Osteoblast (primary cell): Measurements from ENCODE around the gene RAB20. TPM values are rescaled to one million over a fixed set of nuclear protein-coding genes. Genes with fewer than 3 reads are reported as not detected.
"Not testable (repeated sequence)": the region's sequence is repeated elsewhere in the genome, so short reads cannot be mapped to it uniquely, and the experiment has no call there.

Source experiments
- DNase-seq: peaks from one replicate; pipeline ENCODE4 v3.0.0; 2011; ENCODE audit warnings: low spot score, mixed read lengths; ENCODE audit not compliant: insufficient read length; ENCODE audit errors: missing footprints
- H2AFZ ChIP-seq: 2 replicates; pipeline ENCODE4 v1.6.0; 2011; ENCODE audit warnings: mild to moderate bottlenecking, low read length
- H3K27ac ChIP-seq: 2 replicates; pipeline ENCODE4 v1.5.1; 2011; ENCODE audit warnings: mild to moderate bottlenecking, low read depth, low read length, moderate library complexity
- H3K27me3 ChIP-seq: 2 replicates; pipeline ENCODE4 v1.6.0; 2012; ENCODE audit warnings: mild to moderate bottlenecking, control low read depth, inconsistent platforms, low read length, moderate library complexity; ENCODE audit not compliant: insufficient read depth
- H3K36me3 ChIP-seq: 2 replicates; pipeline ENCODE4 v1.5.1; 2011; ENCODE audit warnings: mild to moderate bottlenecking, low read length, control low read depth, moderate library complexity; ENCODE audit not compliant: insufficient read depth
- H3K4me1 ChIP-seq: 2 replicates; pipeline ENCODE4 v1.5.1; 2011; ENCODE audit warnings: mild to moderate bottlenecking, low read length, control low read depth, moderate library complexity; ENCODE audit not compliant: insufficient read depth
- H3K4me2 ChIP-seq: 2 replicates; pipeline ENCODE4 v1.6.0; 2011; ENCODE audit warnings: mild to moderate bottlenecking, low read length; ENCODE audit not compliant: insufficient read depth
- H3K4me3 ChIP-seq: fragments of 200-600 bp; sonication (generic); 3 replicates; pipeline ENCODE4 v1.5.1; 2012; ENCODE audit warnings: mild to moderate bottlenecking, low read length, inconsistent platforms; ENCODE audit not compliant: insufficient read depth
- H3K79me2 ChIP-seq: 2 replicates; pipeline ENCODE4 v1.6.0; 2012; ENCODE audit warnings: mild to moderate bottlenecking, low read length, control low read depth, inconsistent platforms; ENCODE audit not compliant: insufficient read depth
- H3K9me3 ChIP-seq: 2 replicates; pipeline ENCODE4 v1.5.1; 2011; ENCODE audit warnings: low read depth, low read length, control low read depth
- H4K20me1 ChIP-seq: 2 replicates; pipeline ENCODE4 v1.6.0; 2012; ENCODE audit warnings: mild to moderate bottlenecking, low read length, control low read depth; ENCODE audit not compliant: insufficient read depth
- total RNA-seq: library from RNA; depleted of rRNA; stranded (reverse); fragments of >200 nt; gene quantifications from 2 replicates; pipeline ENCODE4 v1.2.3, GENCODE V29; 2012
- TF ChIP-seq, protein P1 (sequence below): IDR thresholded peaks from 2 replicates; pipeline ENCODE4 v1.5.1; 2011; ENCODE audit warnings: mild to moderate bottlenecking, low read depth, low read length, moderate library complexity; ENCODE audit errors: extremely low read depth

Gene RAB20
- total RNA-seq, 1 donor = 3.6 TPM

DNA sequence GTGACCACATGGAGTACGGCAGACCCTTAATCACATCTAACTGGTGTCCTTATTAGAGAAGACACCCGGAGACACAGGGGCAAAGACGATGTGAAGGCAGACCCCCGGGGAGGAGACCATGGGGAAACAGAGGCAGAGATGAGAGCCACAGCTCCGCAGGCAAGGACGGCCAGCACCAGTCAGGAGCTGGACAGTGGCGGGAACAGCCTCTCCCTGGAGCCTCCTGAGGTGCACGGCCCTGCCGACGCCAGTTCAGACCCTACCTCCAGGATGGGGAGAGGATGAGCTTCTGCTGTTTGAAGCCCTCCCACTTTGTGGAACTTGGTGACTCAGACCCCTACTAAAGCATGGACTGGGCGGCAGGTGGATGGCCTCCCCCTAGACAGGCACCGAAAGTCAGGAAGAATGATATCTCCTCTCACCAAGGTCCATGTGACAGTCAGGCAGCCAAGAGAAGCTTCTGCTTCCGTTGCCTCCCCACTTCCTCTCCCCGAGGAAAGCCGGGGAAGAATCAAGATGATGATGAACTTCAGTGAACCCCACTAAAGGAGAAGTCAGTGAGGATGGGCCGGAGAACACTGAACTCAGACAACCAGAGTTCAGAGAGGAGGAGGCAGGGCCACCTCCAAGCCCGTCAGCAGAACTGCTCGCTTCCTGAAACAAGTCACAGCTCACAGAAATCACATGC is 25.4 kb downstream of the RAB20 start:
- Histone ChIP-seq H2AFZ (no peak overlapping the region), H3K4me1 (peaks cover 3% of the 10 kb centered on the region), H3K27ac (no peak overlapping the region), H3K9me3 (no peaks in the 10 kb centered on the region), H3K79me2 (no peaks in the 10 kb centered on the region), H3K4me3 (no peak overlapping the region), H3K27me3 (no peaks in the 10 kb centered on the region), H3K4me2 (no peak overlapping the region), H4K20me1 (no peaks in the 10 kb centered on the region), H3K36me3 (no peaks in the 10 kb centered on the region)
- DNase-seq = peak; percentile 35
- TF ChIP-seq, protein P1, sequence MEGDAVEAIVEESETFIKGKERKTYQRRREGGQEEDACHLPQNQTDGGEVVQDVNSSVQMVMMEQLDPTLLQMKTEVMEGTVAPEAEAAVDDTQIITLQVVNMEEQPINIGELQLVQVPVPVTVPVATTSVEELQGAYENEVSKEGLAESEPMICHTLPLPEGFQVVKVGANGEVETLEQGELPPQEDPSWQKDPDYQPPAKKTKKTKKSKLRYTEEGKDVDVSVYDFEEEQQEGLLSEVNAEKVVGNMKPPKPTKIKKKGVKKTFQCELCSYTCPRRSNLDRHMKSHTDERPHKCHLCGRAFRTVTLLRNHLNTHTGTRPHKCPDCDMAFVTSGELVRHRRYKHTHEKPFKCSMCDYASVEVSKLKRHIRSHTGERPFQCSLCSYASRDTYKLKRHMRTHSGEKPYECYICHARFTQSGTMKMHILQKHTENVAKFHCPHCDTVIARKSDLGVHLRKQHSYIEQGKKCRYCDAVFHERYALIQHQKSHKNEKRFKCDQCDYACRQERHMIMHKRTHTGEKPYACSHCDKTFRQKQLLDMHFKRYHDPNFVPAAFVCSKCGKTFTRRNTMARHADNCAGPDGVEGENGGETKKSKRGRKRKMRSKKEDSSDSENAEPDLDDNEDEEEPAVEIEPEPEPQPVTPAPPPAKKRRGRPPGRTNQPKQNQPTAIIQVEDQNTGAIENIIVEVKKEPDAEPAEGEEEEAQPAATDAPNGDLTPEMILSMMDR = no peak

DNA sequence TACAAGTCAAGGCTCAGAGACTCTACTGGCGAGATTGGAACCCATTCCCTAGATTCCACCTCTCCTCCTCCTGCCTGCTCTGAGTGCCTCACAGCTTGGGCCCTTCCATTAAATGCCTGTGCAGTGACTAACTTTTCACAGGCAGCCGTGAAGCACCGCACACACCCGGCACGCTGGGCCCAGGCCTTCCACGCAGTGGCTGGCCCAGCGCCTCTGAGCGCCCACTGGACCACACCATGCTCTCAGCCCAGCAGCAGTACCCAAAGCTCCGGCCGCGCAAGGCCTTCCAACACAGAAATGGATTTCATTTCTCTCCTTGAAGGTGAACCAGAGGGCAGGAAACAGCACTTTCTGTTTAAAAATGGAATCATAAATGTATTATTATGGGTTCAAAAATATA is 26.0 kb downstream of the RAB20 start:
- TF ChIP-seq, protein P1 = no peak
- Histone ChIP-seq H3K4me2 (no peak overlapping the region), H3K27me3 (no peaks in the 10 kb centered on the region), H2AFZ (no peak overlapping the region), H3K79me2 (no peaks in the 10 kb centered on the region), H3K4me1 (peaks cover 3% of the 10 kb centered on the region), H3K36me3 (no peaks in the 10 kb centered on the region), H3K9me3 (no peaks in the 10 kb centered on the region), H3K27ac (no peak overlapping the region), H3K4me3 (no peak overlapping the region), H4K20me1 (no peaks in the 10 kb centered on the region)
- no peak for DNase-seq

DNA sequence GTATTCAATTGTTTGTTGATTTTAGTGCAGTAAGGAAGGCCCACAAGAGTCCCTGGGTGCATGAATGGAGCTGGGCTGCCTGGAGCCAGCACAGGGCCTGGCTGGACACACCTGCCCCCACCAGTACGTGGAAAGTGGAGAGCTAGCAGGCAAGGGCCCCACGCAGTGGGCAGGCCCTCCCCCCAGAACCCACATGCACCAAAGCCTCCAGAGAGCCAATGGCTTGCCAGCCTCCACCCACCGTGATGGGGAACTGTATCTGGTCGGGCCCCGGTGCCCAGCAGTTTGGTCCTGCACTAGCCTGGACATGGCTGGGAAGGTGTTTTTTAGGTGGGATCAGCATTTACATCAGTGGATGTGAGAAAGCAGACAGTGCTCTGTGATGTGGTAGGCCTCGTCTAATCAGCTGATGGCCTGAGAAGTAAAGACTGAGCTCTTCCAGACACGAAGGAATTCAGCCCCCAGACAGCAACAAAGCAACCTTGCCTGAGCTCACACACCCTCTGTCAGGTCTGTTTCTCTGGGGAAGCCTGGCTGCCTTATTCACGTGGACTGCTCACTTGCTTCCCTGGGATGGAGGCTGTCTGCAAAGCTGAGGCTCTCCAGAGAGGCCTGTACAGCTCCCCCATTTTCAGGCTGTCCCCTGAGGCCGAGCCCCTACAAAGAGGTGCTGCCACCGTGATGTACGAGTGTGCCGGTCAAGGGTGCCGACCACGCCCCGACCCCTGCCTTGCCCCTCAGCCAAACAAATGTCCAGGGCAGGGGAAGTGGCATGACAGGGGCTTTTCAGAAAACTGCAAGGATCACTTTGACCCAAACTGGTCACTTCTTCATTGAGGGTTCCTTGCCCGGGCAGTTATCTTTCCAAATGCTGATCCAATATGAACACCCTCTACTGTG is 27.5 kb downstream of the RAB20 start:
- H3K79me2 ChIP-seq = no peaks in the 10 kb centered on the region
- H3K4me3 ChIP-seq = no peak overlapping the region
- peaks cover 3% of the 10 kb centered on the region for H3K4me1 ChIP-seq
- H2AFZ ChIP-seq = no peak overlapping the region
- no peaks in the 10 kb centered on the region for H3K36me3 ChIP-seq
- H3K4me2 ChIP-seq = no peak overlapping the region
- TF ChIP-seq, protein P1 = no peak
- no peaks in the 10 kb centered on the region for H3K9me3 ChIP-seq
- H4K20me1 ChIP-seq = no peaks in the 10 kb centered on the region
- H3K27me3 ChIP-seq = no peaks in the 10 kb centered on the region
- no peak overlapping the region for H3K27ac ChIP-seq
- peak; percentile 58 for DNase-seq

DNA sequence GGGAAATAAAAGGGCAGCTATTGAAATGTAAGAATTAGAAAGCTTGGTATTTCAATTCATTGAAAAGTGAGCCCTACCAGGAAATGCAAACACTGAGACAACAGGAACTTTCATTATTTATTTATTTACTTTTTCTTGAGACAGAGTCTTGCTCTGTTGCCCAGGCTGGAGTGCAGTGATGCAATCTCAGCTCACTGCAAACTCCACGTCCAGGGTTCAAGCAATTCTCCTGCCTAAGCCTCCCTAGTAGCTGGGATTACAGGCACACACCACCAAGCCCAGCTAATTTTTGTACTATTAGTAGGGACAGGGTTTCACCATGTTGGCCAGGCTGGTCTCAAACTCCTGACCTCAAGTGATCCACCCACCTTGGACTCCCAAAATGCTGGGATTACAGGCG is 29.3 kb downstream of the RAB20 start:
- H3K4me2 ChIP-seq, H3K27ac ChIP-seq, H4K20me1 ChIP-seq, H2AFZ ChIP-seq, H3K9me3 ChIP-seq, H3K36me3 ChIP-seq, H3K27me3 ChIP-seq, DNase-seq, H3K4me3 ChIP-seq, H3K79me2 ChIP-seq, H3K4me1 ChIP-seq: not testable (repeated sequence)
